Esophagus (tissue), 2 donors: ENCODE results near the gene FHDC1. TPM values are rescaled to one million over a fixed set of nuclear protein-coding genes. Genes with fewer than 3 reads are reported as not detected.

ENCODE experiments used
- H3K27ac ChIP-seq, 2 donors: one replicate each; pipeline ENCODE4 v1.5.1; 2013; ENCODE audit warnings: low read depth in 2 of 2, mild to moderate bottlenecking in 2 of 2, inconsistent platforms in 1 of 2, low read length in 1 of 2, moderate library complexity in 1 of 2
- H3K27me3 ChIP-seq, 2 donors: one replicate each; pipeline ENCODE4 v1.6.1; 2013; ENCODE audit warnings: low read length in 2 of 2, control low read depth in 1 of 2, mild to moderate bottlenecking in 1 of 2; ENCODE audit not compliant: insufficient read depth in 2 of 2, control insufficient read depth in 1 of 2
- H3K36me3 ChIP-seq, 2 donors: one replicate each; pipeline ENCODE4 v1.6.1; 2013; ENCODE audit warnings: low read length in 1 of 2; ENCODE audit not compliant: control insufficient read depth in 2 of 2, insufficient read depth in 2 of 2
- H3K4me1 ChIP-seq, 2 donors: one replicate each; pipeline ENCODE4 v1.6.1; 2013; ENCODE audit warnings: low read length in 1 of 2; ENCODE audit not compliant: control insufficient read depth in 2 of 2, insufficient read depth in 2 of 2
- H3K4me3 ChIP-seq, 2 donors: one replicate each; pipeline ENCODE4 v1.5.1; 2013; ENCODE audit warnings: low read length in 2 of 2, mild to moderate bottlenecking in 2 of 2, low read depth in 1 of 2, moderate library complexity in 1 of 2
- H3K9me3 ChIP-seq, 2 donors: one replicate each; pipeline ENCODE4 v1.6.1; 2013; ENCODE audit warnings: mild to moderate bottlenecking in 2 of 2, low read depth in 1 of 2, low read length in 1 of 2, moderate library complexity in 1 of 2; ENCODE audit not compliant: control insufficient read depth in 2 of 2, insufficient read depth in 1 of 2
- WGBS, 2 donors: extraction: QIAGEN DNeasy Blood & Tissue Kit; methylation state at CpG; one replicate each; pipeline ENCODE4 v1.1.7; 2013; 5-methylcytosine and 5-hydroxymethylcytosine counted together
- polyA plus RNA-seq, 2 donors: library from polyadenylated mRNA; stranded (reverse); fragments of 200-250 nt; gene quantifications; one replicate each; pipeline ENCODE4 v1.2.3, GENCODE V29; 2013
- donor health status: healthy with polysubstance abuse.
- donor health status: Bipolar disorder and iron deficiency.

Gene FHDC1
- polyA plus RNA-seq, 2 donors: 4.7 to 6.7 TPM

DNA sequence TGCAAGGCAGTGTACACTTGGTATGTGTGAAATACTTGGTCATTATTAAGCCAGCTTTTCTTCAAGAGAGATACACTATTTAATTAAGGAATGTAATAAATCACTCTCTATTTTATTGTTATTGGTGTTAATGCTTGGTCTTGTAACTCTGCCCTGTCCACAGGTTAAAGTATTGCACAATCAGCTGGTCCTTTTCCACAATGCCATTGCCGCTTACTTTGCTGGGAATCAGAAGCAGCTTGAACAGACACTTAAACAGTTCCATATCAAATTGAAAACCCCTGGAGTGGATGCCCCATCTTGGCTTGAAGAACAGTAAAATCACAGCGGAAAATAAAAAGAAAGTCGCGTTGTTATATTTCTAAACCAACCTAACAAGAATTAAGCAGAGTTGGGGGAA, 26.2 kb upstream of the FHDC1 start:
- H3K4me1 ChIP-seq: no peaks in the 10 kb centered on the region
- H3K9me3 ChIP-seq: no peaks in the 10 kb centered on the region
- H3K27me3 ChIP-seq: no peaks in the 10 kb centered on the region
- 93 to 95% methylated on average over 4 of the region's 4 CpGs for WGBS, 2 donors
- no peak overlapping the region for H3K4me3 ChIP-seq
- no peak overlapping the region for H3K27ac ChIP-seq
- H3K36me3 ChIP-seq: no peaks in the 10 kb centered on the region

DNA sequence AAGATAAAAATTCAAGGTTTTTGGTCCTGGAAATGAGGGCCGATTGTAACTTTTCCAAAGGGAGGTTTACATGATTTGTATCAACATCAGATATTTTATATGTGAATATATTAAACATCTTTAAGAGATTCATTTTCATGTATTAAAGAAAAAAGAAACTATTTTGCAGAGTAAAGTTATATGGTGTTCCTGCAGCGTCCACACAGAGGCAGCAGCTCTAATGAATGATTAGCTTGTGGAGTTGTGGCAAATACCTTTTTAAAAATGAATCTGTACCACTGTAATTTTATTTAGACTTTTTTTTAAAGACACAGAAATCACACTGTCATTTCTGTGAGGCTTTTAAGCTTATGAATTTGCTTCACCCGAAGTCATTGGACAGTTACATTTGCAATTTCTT, 25.6 kb upstream of the FHDC1 start:
- 78 to 85% methylated on average over 3 of the region's 3 CpGs for WGBS, 2 donors

DNA sequence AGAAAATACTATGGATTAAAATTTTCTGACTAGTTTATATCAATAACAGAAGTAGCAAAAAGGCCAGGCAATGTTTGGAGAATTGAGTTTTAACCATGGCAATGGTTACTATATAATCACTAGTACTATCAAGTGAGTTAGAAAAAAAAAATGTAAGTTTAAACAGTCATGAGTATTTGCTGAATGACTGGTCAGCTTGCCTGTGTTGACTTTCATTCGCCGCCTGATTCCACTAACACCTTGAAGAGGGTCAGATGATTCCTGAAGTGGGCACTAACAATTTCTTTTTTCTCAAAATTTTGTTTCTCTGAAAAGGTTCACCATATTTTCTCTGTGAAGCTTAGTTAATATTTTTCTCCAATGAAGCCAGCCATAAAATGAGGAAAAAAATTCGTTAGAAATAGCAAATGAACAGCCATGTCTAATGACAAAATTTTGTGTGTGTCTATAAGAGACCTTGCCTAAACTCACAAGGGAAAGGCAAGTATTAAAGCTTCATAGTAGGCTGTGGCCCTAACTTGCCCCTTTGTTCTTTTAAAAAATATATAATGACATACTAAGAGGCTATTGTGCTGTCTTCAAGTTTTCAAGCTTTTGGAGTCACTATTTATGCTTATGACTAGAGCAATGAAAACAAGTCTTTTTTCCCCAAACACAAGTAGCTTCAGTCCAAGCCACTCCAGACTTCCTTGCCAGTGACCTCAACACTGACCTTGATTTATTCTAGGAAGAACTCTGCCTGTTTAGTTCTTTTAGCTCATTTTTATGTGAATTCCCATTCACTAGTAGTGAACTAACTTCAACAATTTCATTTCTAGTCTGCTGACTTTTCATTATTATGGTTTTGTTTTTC, 18.4 kb upstream of the FHDC1 start:
- H3K4me1 ChIP-seq: no peaks in the 10 kb centered on the region
- H3K27ac ChIP-seq: no peak overlapping the region
- 84 to 93% methylated on average over 3 of the region's 3 CpGs for WGBS, 2 donors
- H3K4me3 ChIP-seq: no peak overlapping the region
- H3K36me3 ChIP-seq: no peaks in the 10 kb centered on the region
- no peaks in the 10 kb centered on the region for H3K27me3 ChIP-seq
- peaks cover 0 to 2% of the 10 kb centered on the region in 2 donors for H3K9me3 ChIP-seq

More for the DNA sequence above, 25.6 kb upstream of the FHDC1 start:
- no peaks in the 10 kb centered on the region for H3K9me3 ChIP-seq
- H3K4me1 ChIP-seq: no peaks in the 10 kb centered on the region
- H3K27me3 ChIP-seq: no peaks in the 10 kb centered on the region
- H3K27ac ChIP-seq: no peak overlapping the region
- H3K4me3 ChIP-seq: no peak overlapping the region
- no peaks in the 10 kb centered on the region for H3K36me3 ChIP-seq

DNA sequence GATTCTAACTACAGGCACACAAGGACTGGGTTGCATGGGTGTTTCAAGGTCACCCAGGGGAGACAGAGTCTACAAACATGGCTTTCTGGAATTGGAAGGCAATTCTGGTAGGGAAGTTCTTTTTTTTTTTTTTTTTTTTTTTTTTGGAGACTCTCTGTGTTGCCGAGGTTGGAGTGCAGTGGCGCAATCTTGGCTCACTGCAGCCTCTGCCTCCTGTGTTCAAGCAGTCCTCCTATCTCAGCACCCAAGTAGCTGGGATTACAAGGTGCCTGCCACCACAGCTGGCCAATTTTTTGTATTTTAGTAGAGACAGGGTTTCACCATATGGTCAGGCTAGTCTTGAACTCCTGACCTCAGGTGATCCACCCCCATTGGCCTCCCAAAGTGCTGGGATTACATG, 16.3 kb upstream of the FHDC1 start:
- H3K36me3 ChIP-seq: no peaks in the 10 kb centered on the region
- no peak overlapping the region for H3K27ac ChIP-seq
- no peaks in the 10 kb centered on the region for H3K4me1 ChIP-seq
- peaks cover 0 to 2% of the 10 kb centered on the region in 2 donors for H3K9me3 ChIP-seq
- H3K4me3 ChIP-seq: no peak overlapping the region
- WGBS, 2 donors: 96 to 98% methylated on average over 2 of the region's 2 CpGs
- no peaks in the 10 kb centered on the region for H3K27me3 ChIP-seq

DNA sequence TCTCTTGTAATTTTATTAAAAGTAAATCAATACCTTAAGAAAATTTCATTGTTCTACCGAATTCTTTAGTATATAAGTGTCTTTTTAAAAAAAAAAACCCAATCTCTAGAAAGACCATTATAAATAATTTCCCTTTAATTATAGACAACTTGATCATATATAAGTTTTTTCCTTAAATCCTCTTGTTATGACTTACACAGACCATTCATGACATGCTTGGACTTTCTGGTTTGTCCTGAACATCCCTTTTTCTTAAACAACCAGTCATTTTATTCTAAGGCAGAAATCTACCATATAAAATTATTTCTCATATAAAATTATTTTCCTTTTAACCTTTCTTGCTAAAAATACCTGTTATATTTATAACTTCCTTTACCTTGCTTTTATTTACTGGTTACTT, 15.4 kb upstream of the FHDC1 start:
- 51 to 64% methylated on average over 1 of the region's 1 CpG for WGBS, 2 donors

DNA sequence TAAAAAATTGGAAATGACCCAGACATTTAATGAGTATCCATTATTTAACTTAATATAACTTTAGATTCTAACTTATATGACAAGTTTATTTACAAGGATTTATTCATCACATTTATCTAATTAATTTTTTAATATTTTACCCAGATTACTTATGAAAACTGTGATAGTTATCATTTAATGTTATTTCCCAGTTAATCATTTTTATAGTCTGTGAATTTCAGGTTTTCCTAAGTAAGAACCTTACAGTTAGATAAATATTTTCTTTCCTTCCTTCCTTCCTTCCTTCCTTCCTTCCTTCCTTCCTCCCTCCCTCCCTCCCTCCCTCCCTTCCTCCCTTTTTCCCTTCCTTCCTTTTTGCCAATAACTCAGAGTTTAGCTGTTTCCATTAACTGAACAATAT, 14.8 kb upstream of the FHDC1 start:
- no peak overlapping the region for H3K27ac ChIP-seq
- peaks cover 0 to 2% of the 10 kb centered on the region in 2 donors for H3K9me3 ChIP-seq
- H3K4me1 ChIP-seq: no peaks in the 10 kb centered on the region
- H3K27me3 ChIP-seq: no peaks in the 10 kb centered on the region
- H3K4me3 ChIP-seq: no peak overlapping the region
- no peaks in the 10 kb centered on the region for H3K36me3 ChIP-seq

More for the DNA sequence above, 15.4 kb upstream of the FHDC1 start:
- no peak overlapping the region for H3K27ac ChIP-seq
- no peaks in the 10 kb centered on the region for H3K27me3 ChIP-seq
- peaks cover 0 to 2% of the 10 kb centered on the region in 2 donors for H3K9me3 ChIP-seq
- no peaks in the 10 kb centered on the region for H3K4me1 ChIP-seq
- no peak overlapping the region for H3K4me3 ChIP-seq
- H3K36me3 ChIP-seq: no peaks in the 10 kb centered on the region

DNA sequence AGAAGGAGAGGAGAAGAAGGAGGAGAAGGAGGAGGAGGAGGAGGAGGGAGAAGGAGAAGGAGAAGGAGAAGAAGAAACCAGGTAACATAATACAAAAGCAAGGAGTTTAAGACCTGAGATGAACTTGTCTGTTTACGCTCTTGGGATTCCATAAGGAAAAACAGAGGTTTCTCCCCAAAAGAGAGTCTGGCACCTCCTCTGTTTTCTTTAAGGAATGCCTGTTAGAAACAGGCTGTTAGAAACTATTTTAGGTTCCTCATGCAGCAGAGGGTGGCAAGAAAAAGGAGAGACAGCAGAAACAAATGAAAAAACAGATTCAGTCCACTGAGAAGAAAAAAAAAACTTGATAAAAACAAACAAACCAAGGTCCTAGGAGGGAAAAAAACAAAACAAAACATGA, 10.3 kb upstream of the FHDC1 start:
- Histone ChIP-seq H3K27ac (no peak overlapping the region), H3K27me3 (no peaks in the 10 kb centered on the region), H3K36me3 (no peaks in the 10 kb centered on the region), H3K4me1 (no peaks in the 10 kb centered on the region), H3K4me3 (no peak overlapping the region), H3K9me3 (no peaks in the 10 kb centered on the region)
- 100% methylated on average over 1 of the region's 1 CpG for WGBS, 2 donors

DNA sequence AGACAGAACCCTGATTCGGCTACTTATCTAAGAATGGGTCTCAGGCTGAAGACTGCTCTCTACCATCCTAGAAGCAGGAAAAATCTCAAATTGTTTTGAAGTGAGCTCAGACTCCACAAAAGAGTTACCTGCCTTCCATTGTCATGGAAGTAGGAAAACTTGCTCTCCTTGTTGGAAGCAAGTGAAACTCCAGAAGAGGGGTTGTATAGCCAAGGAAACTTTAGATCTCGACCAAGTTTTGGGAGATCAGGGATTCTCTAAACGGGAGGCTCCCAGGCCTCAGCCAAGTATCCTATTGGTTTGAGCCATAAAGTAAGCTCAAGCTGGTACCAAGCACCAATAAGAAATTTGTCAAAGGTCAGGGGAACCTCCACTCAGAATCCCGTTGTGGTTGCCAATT, 9.2 kb upstream of the FHDC1 start:
- Histone ChIP-seq H3K27ac (no peak overlapping the region), H3K9me3 (no peaks in the 10 kb centered on the region), H3K36me3 (no peaks in the 10 kb centered on the region), H3K27me3 (no peaks in the 10 kb centered on the region), H3K4me1 (no peaks in the 10 kb centered on the region), H3K4me3 (no peak overlapping the region)
- WGBS, 2 donors: 88 to 90% methylated on average over 4 of the region's 4 CpGs

DNA sequence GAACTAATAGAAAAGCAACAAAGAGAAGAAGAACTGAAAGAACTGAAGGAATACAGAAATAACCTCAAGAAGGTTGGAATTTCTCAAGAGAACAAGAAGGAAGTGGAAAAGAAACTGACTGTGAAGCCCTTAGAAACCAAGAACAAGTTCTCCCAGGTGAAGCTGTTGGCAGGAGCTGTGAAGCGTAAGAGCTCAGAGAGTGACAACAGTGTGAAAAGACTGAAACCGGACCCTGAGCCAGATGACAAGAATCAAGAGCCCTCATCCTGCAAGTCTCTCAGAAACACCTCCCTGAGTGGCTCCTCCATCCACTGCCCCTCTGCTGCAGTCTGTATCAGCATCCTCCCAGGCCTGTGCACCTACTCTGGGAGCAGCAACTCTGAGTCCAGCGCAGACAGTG, 8.4 kb upstream of the FHDC1 start:
- WGBS, 2 donors: 85 to 87% methylated on average over 3 of the region's 3 CpGs
- Histone ChIP-seq H3K4me1 (no peaks in the 10 kb centered on the region), H3K27ac (no peak overlapping the region), H3K4me3 (no peak overlapping the region), H3K36me3 (no peaks in the 10 kb centered on the region), H3K27me3 (no peaks in the 10 kb centered on the region), H3K9me3 (no peaks in the 10 kb centered on the region)

DNA sequence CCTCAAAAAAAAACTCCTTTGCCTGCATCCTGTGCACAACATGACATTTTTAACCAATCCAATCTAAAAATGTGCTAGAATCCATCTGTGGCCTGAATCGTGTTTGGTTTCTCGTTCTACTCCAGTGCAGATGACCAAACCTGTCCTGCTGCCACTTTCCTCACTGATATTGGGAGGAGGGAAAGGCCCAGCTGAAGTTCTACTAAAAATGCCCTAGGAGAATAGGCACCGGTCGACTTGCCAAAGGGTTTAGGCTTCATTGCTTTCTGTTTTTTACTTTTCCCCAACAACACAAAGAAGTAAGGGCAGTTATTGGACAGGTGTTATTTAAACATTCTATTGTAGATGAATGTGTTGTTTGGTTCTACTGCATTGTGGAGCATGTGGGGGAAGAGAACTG, 7.8 kb upstream of the FHDC1 start:
- Histone ChIP-seq H3K4me3 (no peak overlapping the region), H3K9me3 (no peaks in the 10 kb centered on the region), H3K4me1 (no peaks in the 10 kb centered on the region), H3K27me3 (no peaks in the 10 kb centered on the region), H3K36me3 (no peaks in the 10 kb centered on the region), H3K27ac (no peak overlapping the region)
- 93 to 96% methylated on average over 4 of the region's 4 CpGs for WGBS, 2 donors
